Measurements from ENCODE around the gene TTF2. TPM values are rescaled to one million over a fixed set of nuclear protein-coding genes. Genes with fewer than 3 reads are reported as not detected.

The TTF2 gene
- total and polyA plus RNA-seq, 2 donors from 2014 or later = 4.1 to 19.0 TPM

DNA sequence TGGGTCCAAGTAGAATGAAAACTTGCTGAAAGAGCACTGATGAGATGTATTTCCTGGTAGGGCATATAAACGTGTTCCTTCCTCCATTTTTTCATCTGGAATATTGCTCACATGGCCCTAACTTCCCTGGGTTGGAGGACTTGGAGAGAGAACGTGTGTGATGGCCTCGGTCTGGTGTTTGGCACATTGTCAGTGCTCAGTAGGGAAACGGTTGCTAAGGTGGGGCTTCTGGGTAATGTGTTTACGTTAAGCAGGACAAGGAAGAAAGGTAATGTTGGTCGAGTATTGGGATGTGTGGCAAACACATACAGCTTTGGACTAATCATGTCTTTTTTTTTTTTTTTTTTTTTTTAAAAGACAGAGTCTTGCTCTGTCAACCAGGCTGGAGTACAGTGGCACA, 6.2 kb downstream of the TTF2 start:
- no peaks in the 10 kb centered on the region for H3K4me1 ChIP-seq (ENCODE audit: control insufficient read depth in 2 of 3, insufficient read depth in 2 of 3, low read depth in 1 of 3, low read length in 3 of 3)
- no peak overlapping the region for H3K4me3 ChIP-seq (ENCODE audit: low read length in 3 of 3)
- no peak overlapping the region for H3K27ac ChIP-seq (ENCODE audit: low read depth in 2 of 2, low read length in 2 of 2)
- DNase-seq = no peak
- FAIRE-seq = no peak
- H3K9me3 ChIP-seq (ENCODE audit: control insufficient read depth in 2 of 3, insufficient read depth in 1 of 3, low read length in 3 of 3) = no peaks in the 10 kb centered on the region
- H3K9ac ChIP-seq (ENCODE audit: low read length in 3 of 3) = no peak overlapping the region
- intact Hi-C loops (cut with DNase I) = loop anchor here (10.0 kb wide), 1 partner anchor 218 kb away; no protein-coding TSS in a partner anchor
- no peak for TF ChIP-seq CTCF (IDR thresholded peaks at IDR 0.05; ENCODE audit: borderline replicate concordance, extremely low read depth, insufficient read depth)
- H3K36me3 ChIP-seq (ENCODE audit: control insufficient read depth in 2 of 3, insufficient read depth in 3 of 3, low read length in 3 of 3) = no peaks in the 10 kb centered on the region
- H3K27me3 ChIP-seq (ENCODE audit: control insufficient read depth, insufficient read depth, low read length) = no peaks in the 10 kb centered on the region

DNA sequence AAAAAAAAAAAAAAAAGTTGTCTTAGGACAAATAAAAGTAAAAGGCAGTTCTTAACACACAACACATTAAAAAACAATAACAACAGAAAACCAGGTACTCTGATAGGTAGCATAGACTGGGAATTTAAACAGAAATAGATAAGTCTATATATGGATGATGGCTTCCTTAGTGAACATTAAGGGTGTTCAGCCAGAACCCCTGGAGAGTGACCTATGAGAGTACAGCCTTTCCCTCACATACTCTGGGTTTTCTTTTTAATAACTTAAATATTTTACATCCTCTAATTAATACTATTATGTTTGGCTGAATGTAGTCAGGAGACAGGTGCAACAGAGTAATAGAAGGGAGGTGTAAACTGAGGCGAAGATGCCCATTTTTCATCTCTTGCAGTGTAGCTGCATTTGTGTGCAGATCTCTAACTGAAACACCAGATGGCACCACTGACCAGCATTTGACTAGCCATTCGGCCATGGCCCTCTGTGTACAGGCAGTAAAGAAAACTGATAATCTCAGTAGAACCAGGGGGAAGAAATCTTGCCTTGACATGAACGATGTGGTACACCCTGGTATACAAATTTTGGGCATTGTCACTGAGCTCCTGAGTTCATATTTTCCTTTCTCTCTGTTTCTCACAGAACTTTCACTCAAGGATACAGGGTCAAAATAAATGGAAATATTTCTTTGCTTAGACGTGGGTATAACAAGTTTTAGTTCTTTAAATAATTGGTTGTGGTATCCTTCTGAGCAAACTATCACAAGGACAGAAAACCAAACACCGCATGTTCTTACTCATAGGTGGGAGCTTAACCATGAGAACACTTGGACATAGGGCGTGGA, 7.6 kb downstream of the TTF2 start:
- H3K9me3 ChIP-seq (ENCODE audit: control insufficient read depth in 2 of 3, insufficient read depth in 1 of 3, low read length in 3 of 3) = no peaks in the 10 kb centered on the region
- TF ChIP-seq CTCF (IDR thresholded peaks at IDR 0.05; ENCODE audit: borderline replicate concordance, extremely low read depth, insufficient read depth) = peak; percentile 92
- no peak overlapping the region for H3K9ac ChIP-seq (ENCODE audit: low read length in 3 of 3)
- DNase-seq = peak in 4 of 5 donors; percentile 61 to 73 (median 68)
- H3K27me3 ChIP-seq (ENCODE audit: control insufficient read depth, insufficient read depth, low read length) = no peaks in the 10 kb centered on the region
- no peak overlapping the region for H3K27ac ChIP-seq (ENCODE audit: low read depth in 2 of 2, low read length in 2 of 2)
- intact Hi-C loops (cut with DNase I) = loop anchor here (10.0 kb wide), 1 partner anchor 217 kb away; no protein-coding TSS in a partner anchor
- no peaks in the 10 kb centered on the region for H3K4me1 ChIP-seq (ENCODE audit: control insufficient read depth in 2 of 3, insufficient read depth in 2 of 3, low read depth in 1 of 3, low read length in 3 of 3)
- H3K4me3 ChIP-seq (ENCODE audit: low read length in 3 of 3) = no peak overlapping the region
- no peak for FAIRE-seq
- no peaks in the 10 kb centered on the region for H3K36me3 ChIP-seq (ENCODE audit: control insufficient read depth in 2 of 3, insufficient read depth in 3 of 3, low read length in 3 of 3)

DNA sequence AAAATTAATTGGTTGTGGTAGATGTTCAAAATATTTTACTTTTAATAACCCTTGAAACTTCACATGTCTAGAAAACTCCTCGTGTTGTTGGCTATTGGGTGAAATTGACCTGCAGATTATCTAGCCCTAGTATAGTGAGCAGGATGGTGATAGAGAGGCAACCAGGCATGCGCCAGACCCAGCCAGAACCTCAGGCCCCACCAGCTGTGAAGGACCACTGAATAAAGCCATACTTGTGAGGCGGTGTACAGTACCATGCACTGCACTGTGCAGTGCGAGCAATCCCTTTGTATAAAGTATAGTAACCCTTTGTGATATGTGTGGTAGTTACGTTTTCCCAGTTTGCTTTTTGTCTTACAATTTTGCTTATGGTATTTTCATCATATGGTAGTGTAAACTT, 8.5 kb downstream of the TTF2 start:
- no peak overlapping the region for H3K4me3 ChIP-seq (ENCODE audit: low read length in 3 of 3)
- TF ChIP-seq CTCF (IDR thresholded peaks at IDR 0.05; ENCODE audit: borderline replicate concordance, extremely low read depth, insufficient read depth) = no peak
- no peak for FAIRE-seq
- no peak overlapping the region for H3K27ac ChIP-seq (ENCODE audit: low read depth in 2 of 2, low read length in 2 of 2)
- H3K4me1 ChIP-seq (ENCODE audit: control insufficient read depth in 2 of 3, insufficient read depth in 2 of 3, low read depth in 1 of 3, low read length in 3 of 3) = no peaks in the 10 kb centered on the region
- no peak for DNase-seq
- H3K9me3 ChIP-seq (ENCODE audit: control insufficient read depth in 2 of 3, insufficient read depth in 1 of 3, low read length in 3 of 3) = no peaks in the 10 kb centered on the region
- H3K9ac ChIP-seq (ENCODE audit: low read length in 3 of 3) = no peak overlapping the region
- no peaks in the 10 kb centered on the region for H3K36me3 ChIP-seq (ENCODE audit: control insufficient read depth in 2 of 3, insufficient read depth in 3 of 3, low read length in 3 of 3)
- no peaks in the 10 kb centered on the region for H3K27me3 ChIP-seq (ENCODE audit: control insufficient read depth, insufficient read depth, low read length)
- intact Hi-C loops (cut with DNase I) = loop anchor here (10.0 kb wide), 1 partner anchor 216 kb away; no protein-coding TSS in a partner anchor
